HS-5 (cell line): ENCODE data around the gene KYNU.
"Not testable (repeated sequence)": the region's sequence is repeated elsewhere in the genome, so short reads cannot be mapped to it uniquely, and the experiment has no call there.

Source experiments
- DNase-seq: peaks from one replicate; pipeline ENCODE4 v3.0.0-alpha.2; 2012; ENCODE audit warnings: low read depth

Gene KYNU

DNA sequence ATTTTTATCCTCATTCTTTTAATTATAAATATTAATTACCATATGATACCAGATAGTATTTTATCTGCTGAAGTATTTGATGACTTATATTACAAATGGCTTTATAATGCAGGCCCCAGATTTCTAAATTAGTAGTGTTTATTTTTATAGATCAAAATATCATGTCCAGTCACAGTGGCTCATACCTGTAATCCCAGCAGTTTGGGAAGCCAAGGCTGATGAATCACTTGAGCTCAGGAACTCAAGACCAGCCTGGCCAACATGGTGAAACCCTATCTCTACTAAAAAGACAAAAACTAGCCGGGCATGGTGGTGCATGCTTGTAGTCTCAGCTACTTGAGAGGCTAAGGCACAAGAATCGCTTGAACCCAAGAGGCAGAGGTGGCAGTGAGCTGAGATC, 151.7 kb downstream of the KYNU start:
- no peak for DNase-seq

- no peak for DNase-seq
These were observed 152.7 kb downstream of the KYNU start for GRCh38 chr2:143030127-143030526.

DNA sequence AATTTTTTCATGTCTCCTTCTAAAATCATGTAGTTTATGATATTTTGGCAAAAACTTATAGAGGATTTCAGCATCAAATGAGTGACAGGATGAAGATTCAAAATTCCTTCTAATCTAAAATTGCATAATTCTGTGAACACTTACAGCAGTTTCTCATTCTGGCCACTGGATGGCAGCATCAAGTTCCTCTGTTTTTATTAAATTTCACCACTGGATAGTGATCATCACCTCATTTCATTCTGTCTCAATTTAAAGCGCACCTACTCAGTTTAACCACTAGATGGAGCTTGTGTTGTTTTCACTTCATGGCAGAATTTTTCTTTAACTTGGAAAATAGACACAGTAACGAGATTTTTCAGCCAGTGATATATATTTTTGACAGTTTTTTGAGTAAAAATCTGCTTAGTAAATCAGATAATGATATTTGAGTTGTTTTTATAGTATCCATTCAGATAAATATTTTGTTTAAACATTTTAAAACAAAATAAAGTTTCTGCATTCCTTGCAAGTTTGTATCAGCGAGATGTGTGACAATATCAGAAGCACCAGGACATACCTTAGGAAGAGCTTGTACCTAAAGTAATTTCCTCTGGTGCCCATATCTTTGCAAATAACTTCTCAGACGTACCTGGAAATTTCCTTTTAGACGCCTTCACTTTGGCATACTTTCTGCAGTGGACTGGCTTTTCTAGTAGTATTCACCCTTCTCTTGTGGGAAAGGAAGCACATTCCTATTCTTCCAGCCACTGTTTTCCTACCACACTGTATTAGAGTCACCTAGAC, 157.0 kb downstream of the KYNU start:
- DNase-seq: peak; percentile 76

- no peak for DNase-seq
These were observed 174.0 kb downstream of the KYNU start for GRCh38 chr2:143051465-143051864.

GRCh38 chr2:143053437-143053836, 176.0 kb downstream of the KYNU start:
- DNase-seq: not testable (repeated sequence)

- no peak for DNase-seq
These were observed 179.1 kb downstream of the KYNU start for GRCh38 chr2:143056550-143056949.

- DNase-seq: no peak
These were observed 181.4 kb downstream of the KYNU start for GRCh38 chr2:143058851-143059250.

GRCh38 chr2:143063612-143064200, 186.2 kb downstream of the KYNU start:
- no peak for DNase-seq

- no peak for DNase-seq
These were observed 190.6 kb downstream of the KYNU start for GRCh38 chr2:143068094-143068493.

- DNase-seq: no peak
These were observed 191.0 kb downstream of the KYNU start for GRCh38 chr2:143068509-143068908.

- DNase-seq: no peak
These were observed 193.2 kb downstream of the KYNU start for GRCh38 chr2:143070704-143071103.

- DNase-seq: no peak
These were observed 193.9 kb downstream of the KYNU start for GRCh38 chr2:143071185-143071876.

DNA sequence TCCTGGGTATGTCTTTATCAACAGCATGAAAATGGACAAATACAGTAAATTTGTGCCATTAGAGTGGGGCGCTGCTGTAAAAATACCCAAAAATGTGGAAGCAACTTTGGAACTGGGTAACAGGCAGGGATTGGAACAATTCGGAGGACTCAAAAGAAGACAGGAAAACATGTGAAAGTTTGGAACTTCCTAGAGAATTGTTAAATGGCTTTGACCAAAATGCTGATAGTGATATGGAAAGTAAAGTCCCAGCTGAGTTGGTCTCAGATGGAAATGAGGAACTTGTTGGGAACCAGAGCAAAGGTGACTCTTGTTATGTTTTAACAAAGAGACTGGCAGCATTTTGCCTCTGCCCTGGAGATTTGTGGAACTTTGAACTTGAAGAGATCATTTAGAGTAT, 197.4 kb downstream of the KYNU start:
- DNase-seq: not testable (repeated sequence)

DNA sequence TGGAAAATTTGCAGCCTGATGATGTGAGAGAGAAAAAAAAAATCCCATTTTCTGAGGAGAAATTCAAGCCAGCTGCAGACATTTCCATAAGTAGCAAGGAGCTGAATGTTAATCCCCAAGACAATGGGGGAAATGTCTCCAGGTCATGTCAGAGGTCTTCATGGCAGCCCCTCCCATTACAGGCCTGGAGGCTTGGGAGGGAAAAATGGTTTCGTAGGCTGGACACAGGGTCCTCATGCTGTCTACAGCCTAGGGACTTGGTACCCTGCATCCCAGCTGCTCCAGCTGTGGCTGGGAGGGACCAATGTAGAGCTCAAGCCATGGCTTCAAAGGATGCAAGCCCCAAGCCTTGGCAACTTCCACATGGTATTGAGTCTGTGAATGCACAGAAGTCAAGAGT, 198.2 kb downstream of the KYNU start:
- no peak for DNase-seq

- no peak for DNase-seq
These were observed 200.6 kb downstream of the KYNU start for GRCh38 chr2:143078104-143078503.

GRCh38 chr2:143081616-143082015, 204.2 kb downstream of the KYNU start:
- DNase-seq: no peak

DNA sequence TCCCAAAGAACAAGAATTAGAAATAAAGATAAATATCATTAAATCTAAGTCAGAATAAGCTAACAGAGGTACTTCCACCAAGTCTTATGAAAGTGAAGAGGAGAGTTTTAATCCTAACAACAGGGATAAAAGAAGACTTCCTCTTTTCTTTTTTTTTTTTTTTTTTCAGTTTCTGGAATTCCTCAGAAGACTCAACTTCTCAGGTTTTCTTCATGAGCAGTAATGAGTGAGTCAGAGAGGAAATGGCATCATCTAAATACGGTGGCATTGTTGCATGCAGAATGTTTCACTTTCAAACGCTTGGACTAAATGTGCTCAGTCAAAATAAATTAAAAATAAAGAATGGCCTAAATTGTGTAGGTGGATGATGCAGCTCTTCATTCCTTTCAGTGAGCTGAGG, 206.2 kb downstream of the KYNU start:
- DNase-seq: peak; percentile 73

DNA sequence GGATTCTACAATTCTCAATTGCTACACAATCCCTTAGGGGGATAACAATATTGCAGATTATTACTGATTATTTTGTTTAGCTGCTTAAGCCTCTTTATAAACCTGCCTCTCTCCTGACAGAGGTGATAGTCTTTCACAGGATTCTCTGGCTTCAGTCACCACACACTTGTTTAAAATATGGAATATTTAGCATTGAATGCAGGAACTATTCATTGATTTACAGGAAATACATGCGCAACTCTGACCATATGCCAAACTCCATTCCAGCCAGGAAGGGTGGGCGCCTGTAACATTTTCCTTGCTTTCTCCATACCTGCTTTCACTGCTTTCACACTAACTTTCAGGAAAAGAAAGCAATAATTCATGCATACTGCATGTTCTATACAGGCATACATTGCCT, 207.0 kb downstream of the KYNU start:
- no peak for DNase-seq

DNA sequence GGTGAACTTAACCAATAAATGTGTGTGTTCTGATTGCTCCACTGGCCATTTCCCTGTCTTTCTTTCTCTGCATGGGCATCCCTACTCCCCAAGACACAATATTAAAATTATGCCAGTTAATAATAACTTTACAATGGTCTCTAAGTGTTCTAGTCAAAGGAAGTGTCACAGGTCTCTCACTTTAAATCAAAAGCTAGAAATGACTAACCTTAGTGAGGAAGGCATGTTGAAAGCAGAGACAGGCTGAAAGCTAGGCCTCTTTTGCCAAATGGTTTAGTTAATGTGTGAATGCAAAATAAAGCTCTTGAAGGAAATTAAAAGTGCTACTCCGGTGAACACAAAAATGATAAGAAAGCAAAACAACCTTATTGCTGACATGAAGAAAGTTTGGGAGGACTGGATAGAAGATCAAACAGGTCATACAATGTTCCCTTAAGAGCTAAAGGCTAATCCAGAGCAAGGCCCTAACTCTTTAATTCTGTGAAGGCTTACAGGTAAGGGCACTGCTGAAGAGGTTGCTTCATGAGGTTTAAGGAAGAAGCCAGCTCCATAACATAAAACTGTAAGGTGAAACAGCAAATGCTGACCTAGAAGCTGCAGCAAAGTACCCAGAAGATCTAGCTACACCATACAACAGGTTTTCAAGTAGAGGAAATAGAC, 207.8 kb downstream of the KYNU start:
- DNase-seq: no peak

- no peak for DNase-seq
These were observed 209.6 kb downstream of the KYNU start for GRCh38 chr2:143087033-143087432.

GRCh38 chr2:143088388-143088787, 210.9 kb downstream of the KYNU start:
- no peak for DNase-seq

GRCh38 chr2:143089520-143089919, 212.1 kb downstream of the KYNU start:
- DNase-seq: not testable (repeated sequence)
